H1 (cell line): Measurements from ENCODE around the gene TMPRSS2. TPM values are rescaled to one million over a fixed set of nuclear protein-coding genes. Genes with fewer than 3 reads are reported as not detected.

Experiments
- JUND ChIP-seq: IDR thresholded peaks from 2 replicates; pipeline ENCODE4 v1.6.1; 2011; ENCODE audit warnings: mild to moderate bottlenecking, improper control_type of control experiment, low read length
- SIRT6 ChIP-seq: IDR thresholded peaks from one replicate; pipeline ENCODE4 v1.7.1; 2012; ENCODE audit warnings: low read length, inconsistent platforms
- SP4 ChIP-seq: IDR thresholded peaks from 2 replicates; pipeline ENCODE4 v1.6.1; 2012; ENCODE audit warnings: low read length, inconsistent platforms
- YY1 ChIP-seq: IDR thresholded peaks from 2 replicates; pipeline ENCODE4 v1.6.1; 2011; ENCODE audit warnings: low read depth, mild to moderate bottlenecking, low read length
- polyA plus RNA-seq, 7 experiments: library from polyadenylated mRNA; depleted of rRNA in 3 of 7; stranded (reverse) in 5 of 7; unstranded in 2 of 7; fragments of >200 nt in 5 of 7; fragments of 200-250 nt in 2 of 7; gene quantifications; 1 replicate in 5 of 7; 2 replicates in 1 of 7; 4 replicates in 1 of 7; pipeline versions ENCODE4 v1.2.1 to v1.2.3, GENCODE V29; 2011 to 2013; ENCODE audit warnings: missing spikeins in 2 of 7, mixed read lengths in 2 of 7
- total RNA-seq: library from RNA; stranded (reverse); fragmentation: NEBNext Ultra II Directional; extraction: Animal tissue kit (Norgen Biotek cat#: 25700); gene quantifications from 2 replicates; pipeline ENCODE4 v1.2.1, GENCODE V29; 2021
- TF ChIP-seq, protein P1 (sequence below): IDR thresholded peaks from 2 replicates; pipeline ENCODE4 v1.6.1; 2011; ENCODE audit warnings: low read length, improper control_type of control experiment
- TF ChIP-seq, protein P2 (sequence below): IDR thresholded peaks from 2 replicates; pipeline ENCODE4 v1.6.1; 2012; ENCODE audit warnings: inconsistent platforms

TMPRSS2 gene
- total and polyA plus RNA-seq, 2 of the 8 experiments (the other 6 are each of a cell fraction or from before 2014, with no cell fraction given) = 9.2 to 11.0 TPM

DNA sequence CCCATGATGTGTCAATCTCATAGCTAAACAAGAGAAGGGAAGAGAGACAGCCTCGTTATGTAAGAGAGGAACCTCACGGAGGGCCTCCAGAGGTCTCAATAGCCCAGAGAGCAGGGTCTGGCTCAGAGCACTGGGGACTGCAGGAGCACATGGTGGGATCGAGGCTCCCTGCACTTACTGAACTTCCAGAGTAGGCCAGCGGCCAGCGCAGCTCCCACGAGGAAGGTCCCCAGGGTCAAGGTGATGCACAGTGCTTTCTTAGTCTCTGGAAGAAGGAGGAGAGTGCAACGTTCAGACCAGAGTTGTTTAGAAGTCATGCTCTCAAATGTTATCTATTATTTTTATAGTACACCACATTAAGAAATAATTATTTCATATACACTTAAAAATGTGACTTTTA lies 18.6 kb downstream of the TMPRSS2 start (continued):
- TF ChIP-seq, protein P1, sequence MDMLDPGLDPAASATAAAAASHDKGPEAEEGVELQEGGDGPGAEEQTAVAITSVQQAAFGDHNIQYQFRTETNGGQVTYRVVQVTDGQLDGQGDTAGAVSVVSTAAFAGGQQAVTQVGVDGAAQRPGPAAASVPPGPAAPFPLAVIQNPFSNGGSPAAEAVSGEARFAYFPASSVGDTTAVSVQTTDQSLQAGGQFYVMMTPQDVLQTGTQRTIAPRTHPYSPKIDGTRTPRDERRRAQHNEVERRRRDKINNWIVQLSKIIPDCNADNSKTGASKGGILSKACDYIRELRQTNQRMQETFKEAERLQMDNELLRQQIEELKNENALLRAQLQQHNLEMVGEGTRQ = no peak
- TF ChIP-seq JUND (no peak), SIRT6 (no peak), SP4 (no peak), YY1 (no peak)
- TF ChIP-seq, protein P2, sequence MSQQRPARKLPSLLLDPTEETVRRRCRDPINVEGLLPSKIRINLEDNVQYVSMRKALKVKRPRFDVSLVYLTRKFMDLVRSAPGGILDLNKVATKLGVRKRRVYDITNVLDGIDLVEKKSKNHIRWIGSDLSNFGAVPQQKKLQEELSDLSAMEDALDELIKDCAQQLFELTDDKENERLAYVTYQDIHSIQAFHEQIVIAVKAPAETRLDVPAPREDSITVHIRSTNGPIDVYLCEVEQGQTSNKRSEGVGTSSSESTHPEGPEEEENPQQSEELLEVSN = no peak
